NCI-H2227 treated with DMSO at 0.1 percent for 48 hours (cell line): Measurements from ENCODE around the gene SLCO2A1.

ENCODE experiments used
- DNase-seq: peaks from one replicate; lab custom pipeline; 2025; lab: John Stamatoyannopoulos, UW

SLCO2A1 gene

DNA sequence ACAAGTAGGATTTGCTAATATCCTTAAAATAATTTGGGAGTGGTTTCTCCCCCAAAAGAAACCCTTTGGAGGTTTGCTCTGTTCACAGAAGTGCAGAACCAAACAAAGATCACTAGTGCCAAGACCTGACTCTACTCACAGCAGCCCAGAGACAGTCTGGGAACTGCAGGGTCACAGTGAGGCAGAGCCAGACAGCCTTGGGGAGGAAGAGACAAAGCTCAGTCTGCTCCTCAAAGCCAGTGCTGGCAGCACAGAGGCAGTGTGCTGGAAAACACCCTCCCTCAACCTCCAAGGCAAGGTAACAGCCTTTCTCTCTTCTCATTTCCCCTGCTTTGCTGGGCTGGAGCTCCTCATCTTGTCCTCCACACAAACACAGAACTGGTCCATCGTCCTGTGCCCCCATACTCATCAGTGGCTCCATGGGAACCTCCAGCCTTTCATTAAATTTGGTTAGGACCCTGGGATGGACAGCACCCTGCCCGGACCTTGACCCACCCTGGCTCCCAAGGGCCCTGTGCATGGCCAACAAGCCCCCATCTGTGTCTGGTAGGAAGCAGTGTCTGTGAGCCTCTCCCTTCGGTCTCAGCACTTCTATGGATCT, 146.6 kb downstream of the SLCO2A1 start:
- DNase-seq, result no peak

DNA sequence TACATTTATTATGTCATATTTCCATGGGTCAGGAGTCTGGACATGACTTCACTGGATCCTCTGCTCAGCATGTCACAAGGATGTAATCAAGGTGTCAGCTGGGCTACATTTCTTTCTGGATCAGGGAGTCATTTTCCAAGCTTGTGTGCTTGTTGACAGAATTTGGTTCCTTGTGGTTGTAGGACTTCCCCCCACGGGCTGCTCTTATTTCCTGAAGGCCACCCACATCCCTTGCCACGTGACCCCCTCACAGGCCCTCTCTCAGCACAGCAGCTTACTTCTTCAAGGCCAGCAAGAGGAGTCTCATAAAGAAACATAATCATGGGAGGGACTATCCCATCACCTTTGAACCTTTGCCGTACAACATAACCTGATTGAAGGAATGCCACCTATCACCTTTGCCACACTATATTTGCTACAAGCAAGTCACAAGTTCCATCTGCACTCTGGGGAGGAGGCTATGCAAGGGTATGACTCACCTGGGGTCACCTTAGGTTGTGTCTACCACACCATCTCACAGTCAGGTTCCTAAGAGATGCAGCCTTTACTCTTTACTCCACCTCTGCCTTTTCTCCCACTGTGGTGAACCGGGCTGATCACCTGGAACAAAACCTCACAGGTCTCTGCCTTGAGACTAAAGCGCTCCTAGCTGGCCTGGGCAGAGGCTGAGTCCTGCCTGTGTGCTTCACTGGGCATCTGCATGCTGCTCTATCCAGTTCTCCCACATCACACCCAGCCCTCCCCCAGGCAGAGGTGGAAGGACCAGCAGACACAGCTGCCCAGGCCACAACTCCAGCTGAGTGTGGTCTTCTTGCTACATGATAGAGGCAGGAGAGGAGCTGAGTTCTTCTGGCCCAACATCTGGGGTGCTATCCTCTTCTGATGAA, 147.5 kb downstream of the SLCO2A1 start:
- DNase-seq, result no peak

- no peak for DNase-seq
Observed at GRCh38 chr3:133881492-133881891, 148.2 kb downstream of the SLCO2A1 start.

DNA sequence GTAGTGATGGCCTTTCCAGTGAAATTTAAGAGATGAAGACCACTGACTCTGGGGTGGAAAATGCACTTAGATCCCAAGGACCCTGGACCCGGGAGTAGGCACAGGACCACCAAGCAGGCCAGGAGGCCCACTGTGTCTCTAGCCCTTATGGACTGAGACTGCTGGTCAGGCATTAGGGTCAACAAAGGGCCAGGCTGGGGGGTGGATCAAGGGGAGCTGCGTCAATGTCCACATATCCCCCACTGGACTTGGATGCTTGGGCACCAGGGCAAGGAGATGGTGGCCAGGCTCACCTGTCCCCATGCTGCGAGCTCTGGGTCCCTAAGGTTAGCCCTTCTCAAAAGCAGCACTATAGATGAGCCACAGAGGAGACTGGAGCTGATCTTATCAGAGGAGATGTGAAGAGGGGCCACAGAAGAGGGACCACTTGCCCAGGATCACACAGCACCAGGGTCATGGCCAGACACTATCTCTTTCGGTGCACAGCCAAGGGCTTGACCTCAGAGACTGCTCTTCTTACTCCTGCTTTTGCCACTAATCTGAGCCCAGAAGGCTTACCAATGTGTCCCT, 148.8 kb downstream of the SLCO2A1 start:
- DNase-seq, result no peak

GRCh38 chr3:133880287-133880686, 149.4 kb downstream of the SLCO2A1 start:
- DNase-seq, result no peak

DNA sequence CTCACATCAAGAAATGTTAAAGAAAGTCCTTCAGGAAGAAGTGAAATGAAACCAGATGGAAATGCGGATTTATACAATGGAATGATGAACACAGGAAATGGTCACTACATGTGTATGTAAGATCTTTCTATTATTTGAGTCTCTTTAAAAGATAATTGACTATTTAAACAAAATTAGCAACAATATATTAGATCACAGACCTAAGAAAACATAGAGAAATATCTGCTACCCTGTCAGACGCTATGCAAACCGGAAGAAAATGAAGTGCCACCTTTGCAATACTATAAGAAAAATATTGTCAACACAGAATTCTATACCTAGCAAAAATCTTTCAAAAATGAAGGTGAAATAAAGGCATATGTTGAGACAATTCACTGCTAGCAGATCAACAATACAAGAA, 151.2 kb downstream of the SLCO2A1 start:
- no peak for DNase-seq
